CD4-positive, alpha-beta T cell treated with Interleukin-2 at 100 ng/mL for 4 hours (primary cell): ENCODE results near the gene ANXA7.
"Not testable (repeated sequence)": the region's sequence is repeated elsewhere in the genome, so short reads cannot be mapped to it uniquely, and the experiment has no call there.

Experiments used
- DNase-seq: peaks from one replicate; pipeline ENCODE4 v3.0.0-alpha.2; 2020; ENCODE audit warnings: low spot score

Gene ANXA7

DNA sequence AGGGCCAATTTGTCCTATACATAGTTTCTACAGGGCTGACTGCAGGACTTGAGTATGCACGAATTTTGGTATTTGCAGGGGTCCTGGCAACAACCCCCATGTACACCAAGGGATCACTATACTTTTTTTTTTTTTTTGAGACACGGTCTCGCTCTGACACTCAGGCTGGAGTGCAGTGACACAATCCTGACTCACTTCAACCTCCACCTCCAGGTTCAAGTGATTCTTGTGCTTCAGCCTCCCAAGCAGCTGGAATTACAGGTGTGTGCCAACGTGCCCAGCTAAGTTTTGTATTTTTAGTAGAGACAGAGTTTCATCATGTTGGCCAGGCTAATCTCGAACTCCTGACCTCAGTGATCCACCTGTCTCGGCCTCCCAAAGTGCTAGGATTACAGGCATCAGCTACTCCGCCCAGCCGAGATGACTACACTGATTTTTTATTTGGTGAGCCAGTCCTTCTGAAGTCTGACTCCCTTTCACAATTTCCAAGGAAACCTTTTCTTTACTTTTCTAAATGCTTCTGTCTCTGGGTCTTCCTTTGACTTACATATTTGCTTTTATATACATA lies 75.0 kb downstream of the ANXA7 start:
- no peak for DNase-seq

DNA sequence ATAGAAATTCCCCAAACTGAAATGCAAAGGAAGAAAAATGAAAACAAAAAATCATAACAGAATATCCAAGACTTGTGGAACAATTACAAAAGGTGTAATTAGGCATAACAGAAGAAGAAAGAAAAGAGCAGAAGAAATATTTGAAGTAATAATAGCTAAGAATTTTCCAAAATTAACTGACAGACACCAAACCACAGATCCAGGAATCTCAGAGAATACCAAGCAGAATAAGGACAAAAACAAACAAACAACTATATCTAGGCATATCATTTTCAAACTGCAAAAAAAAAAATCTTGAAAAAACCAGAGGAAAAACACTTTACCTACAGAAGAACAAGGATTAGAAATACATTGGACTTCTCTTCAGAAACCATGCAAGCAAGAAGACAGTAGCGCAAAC lies 80.7 kb downstream of the ANXA7 start:
- DNase-seq: no peak

DNA sequence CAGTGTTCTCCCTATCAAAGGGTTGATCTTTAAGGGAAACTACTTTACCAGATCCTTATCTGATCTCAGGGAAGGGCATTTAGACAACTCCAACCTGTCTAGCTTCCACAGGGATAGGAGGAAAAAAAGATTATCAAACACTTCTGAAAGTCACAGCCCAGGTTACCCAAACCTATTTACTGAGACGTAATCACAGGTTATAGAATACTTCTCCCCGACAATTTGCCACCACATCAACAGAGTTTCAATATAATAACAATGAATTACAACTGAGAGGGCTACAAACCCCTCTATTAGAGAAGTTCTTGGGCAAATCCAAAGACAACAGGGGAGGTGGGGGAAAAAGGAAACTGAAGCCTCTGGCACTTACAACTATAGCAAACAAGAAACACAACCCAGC lies 81.5 kb downstream of the ANXA7 start:
- no peak for DNase-seq

DNA sequence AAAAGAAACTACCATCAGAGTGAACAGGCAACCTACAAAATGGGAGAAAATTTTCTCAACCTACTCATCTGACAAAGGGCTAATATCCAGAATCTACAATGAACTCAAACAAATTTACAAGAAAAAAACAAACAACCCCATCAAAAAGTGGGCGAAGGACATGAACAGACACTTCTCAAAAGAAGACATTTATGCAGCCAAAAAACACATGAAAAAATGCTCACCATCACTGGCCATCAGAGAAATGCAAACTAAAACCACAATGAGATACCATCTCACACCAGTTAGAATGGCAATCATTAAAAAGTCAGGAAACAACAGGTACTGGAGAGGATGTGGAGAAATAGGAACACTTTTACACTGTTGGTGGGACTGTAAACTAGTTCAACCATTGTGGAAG lies 85.3 kb downstream of the ANXA7 start:
- DNase-seq: not testable (repeated sequence)

DNA sequence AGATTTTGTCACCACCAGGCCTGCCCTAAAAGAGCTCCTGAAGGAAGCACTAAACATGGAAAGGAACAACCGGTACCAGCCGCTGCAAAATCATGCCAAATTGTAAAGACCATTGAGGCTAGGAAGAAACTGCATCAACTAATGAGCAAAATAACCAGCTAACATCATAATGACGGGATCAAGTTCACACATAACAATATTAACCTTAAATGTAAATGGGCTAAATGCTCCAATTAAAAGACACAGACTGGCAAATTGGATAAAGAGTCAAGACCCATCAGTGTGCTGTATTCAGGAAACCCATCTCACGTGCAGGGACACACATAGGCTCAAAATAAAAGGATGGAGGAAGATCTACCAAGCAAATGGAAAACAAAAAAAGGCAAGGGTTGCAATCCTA lies 88.6 kb downstream of the ANXA7 start:
- not testable (repeated sequence) for DNase-seq
